PC-3 (cell line): Measurements from ENCODE around the gene IGFLR1.

Source experiments
- CTCF ChIP-seq: fragments of 300-600 bp; sonication (generic); conservative IDR thresholded peaks from 2 replicates; pipeline ENCODE4 v1.5.1; 2017; ENCODE audit warnings: antibody characterized with exemption, low read depth, mild to moderate bottlenecking, low read length
- EZH2 ChIP-seq: fragments of 300-600 bp; sonication (generic); IDR thresholded peaks from one replicate; pipeline ENCODE4 v1.6.1; 2017; ENCODE audit warnings: antibody characterized with exemption, mild to moderate bottlenecking, low read length; ENCODE audit not compliant: unreplicated experiment
- EZH2phosphoT487 ChIP-seq: fragments of 300-600 bp; sonication (generic); IDR thresholded peaks from 2 replicates; pipeline ENCODE4 v1.6.1; 2018; ENCODE audit warnings: mild to moderate bottlenecking, antibody characterized with exemption, low read length, borderline replicate concordance

GRCh38 chr19:35791814-35792279 is 49.6 kb upstream of the IGFLR1 start:
- TF ChIP-seq CTCF (no peak), EZH2 (no peak), EZH2phosphoT487 (no peak)
